Prostate gland (tissue), 2 donors: Measurements from ENCODE around the gene UHMK1. TPM values are rescaled to one million over a fixed set of nuclear protein-coding genes. Genes with fewer than 3 reads are reported as not detected.

Source experiments
- DNase-seq: peaks from one replicate; pipeline ENCODE4 v3.0.0-alpha.2; 2019; ENCODE audit warnings: low spot score
- H3K27ac ChIP-seq, 2 donors: fragments of 200-600 bp; sonication (generic); 2 replicates each; pipeline ENCODE4 v1.5.1; 2017 to 2019
- H3K27me3 ChIP-seq: fragments of 200-600 bp; sonication (generic); replicated peaks from 2 replicates; pipeline ENCODE4 v1.5.1; 2019; ENCODE audit not compliant: insufficient read depth
- H3K36me3 ChIP-seq, 2 donors: fragments of 200-600 bp; sonication (generic); 1 replicate in 1 of 2; 2 replicates in 1 of 2; pipeline versions ENCODE4 v1.5.1 to v1.8.1; 2017 to 2019
- H3K4me1 ChIP-seq: fragments of 200-600 bp; sonication (generic); replicated peaks from 2 replicates; pipeline ENCODE4 v1.5.1; 2019
- H3K4me3 ChIP-seq, 2 donors: fragments of 200-600 bp; sonication (generic); 2 replicates each; pipeline ENCODE4 v1.5.1; 2017 to 2019
- H3K9me3 ChIP-seq: fragments of 200-600 bp; sonication (generic); 2 replicates; pipeline ENCODE4 v1.5.1; 2017
- CTCF ChIP-seq, 4 experiments: fragments of 200-600 bp in 2 of 4; fragments of 450-650 bp in 2 of 4; sonication (generic) in 2 of 4; IDR thresholded peaks; 1 replicate in 3 of 4; 2 replicates in 1 of 4; pipeline ENCODE4 v1.5.1; 2016 to 2019; ENCODE audit warnings: antibody characterized with exemption in 4 of 4, mild to moderate bottlenecking in 2 of 4, moderate library complexity in 2 of 4
- POLR2A ChIP-seq: fragments of 450-650 bp; IDR thresholded peaks from one replicate; pipeline ENCODE4 v1.6.1; 2016; ENCODE audit warnings: antibody characterized with exemption, mild to moderate bottlenecking
- POLR2AphosphoS5 ChIP-seq: sonication (generic); formaldehyde crosslinking; IDR thresholded peaks from one replicate; pipeline ENCODE4 v1.6.1; 2017; ENCODE audit warnings: antibody characterized with exemption
- WGBS: methylation state at CpG from one replicate; pipeline ENCODE4 v1.1.5; 2018; 5-methylcytosine and 5-hydroxymethylcytosine counted together
- intact Hi-C: fragments of 100-400 bp; cut with DNase I; formaldehyde crosslinking; loops from one replicate; pipeline ENCODE4 v1.14.2; 2022
- total RNA-seq, 2 donors: library from RNA; depleted of rRNA; stranded (reverse); fragments of >200 nt; gene quantifications; one replicate each; pipeline ENCODE4 v1.1.0, GENCODE V29; 2016

UHMK1 gene
- total RNA-seq, 2 donors from 2014 or later: 34.7 to 47.0 TPM

DNA sequence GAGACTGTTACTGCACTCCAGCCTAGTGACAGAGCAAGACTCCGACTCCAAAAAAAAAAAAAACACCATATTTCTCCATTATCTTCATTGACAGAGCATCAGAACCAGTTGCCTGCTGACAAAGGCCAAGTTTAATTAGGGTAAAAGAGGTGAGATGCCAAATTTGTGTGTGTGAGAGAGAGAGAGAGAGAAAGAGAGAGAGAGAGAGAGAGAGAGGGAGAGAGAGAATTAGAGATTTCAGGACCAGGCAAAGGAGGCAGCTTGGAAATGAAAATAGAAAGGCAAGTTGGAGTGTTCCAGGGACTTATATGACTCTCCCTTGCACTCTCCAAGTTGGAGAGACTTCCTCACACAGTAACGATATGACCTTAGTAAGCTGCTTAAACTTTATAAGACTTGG lies 39.6 kb downstream of the UHMK1 start:
- WGBS: 61% methylated on average over 2 of the region's 2 CpGs
- intact Hi-C loops: no loop called here

DNA sequence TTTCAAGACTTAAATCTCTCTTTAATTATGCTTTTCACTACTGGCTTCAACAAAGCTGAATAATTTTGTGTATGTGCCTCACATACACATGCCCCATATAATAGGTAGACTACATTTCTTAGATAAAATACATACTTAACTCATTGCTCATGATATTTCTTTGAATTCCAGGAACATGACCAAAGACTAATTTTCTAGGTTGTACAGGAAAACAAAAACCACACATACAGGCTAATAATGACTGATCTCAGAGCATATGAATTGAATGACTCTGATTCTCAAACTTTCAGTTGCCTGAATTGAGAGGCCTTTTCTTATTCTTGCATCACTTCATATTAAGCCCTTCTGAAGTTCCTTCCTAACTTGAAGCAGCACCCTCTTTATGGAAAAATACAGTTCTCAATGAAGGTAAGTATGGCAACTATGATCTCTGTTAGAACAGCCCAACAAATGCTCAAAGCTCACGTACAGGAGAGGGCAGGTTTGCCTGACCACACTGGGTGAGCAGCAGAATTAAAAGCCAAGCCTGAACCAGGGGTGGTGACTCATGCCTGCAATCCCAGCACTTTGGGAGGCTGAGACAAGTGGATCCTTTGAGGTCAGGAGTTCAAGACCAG lies 41.3 kb downstream of the UHMK1 start:
- no peaks in the 10 kb centered on the region for H3K27me3 ChIP-seq
- H3K4me1 ChIP-seq: no peaks in the 10 kb centered on the region
- TF ChIP-seq POLR2A (no peak), CTCF (IDR thresholded peaks at IDR 0.05) (no peak), POLR2AphosphoS5 (no peak)
- intact Hi-C loops: no loop called here
- no peak overlapping the region for H3K4me3 ChIP-seq
- H3K27ac ChIP-seq: no peak overlapping the region
- WGBS: 83% methylated on average over 1 of the region's 1 CpG
- no peak for DNase-seq
- H3K9me3 ChIP-seq: no peaks in the 10 kb centered on the region
- no peaks in the 10 kb centered on the region for H3K36me3 ChIP-seq

More for the DNA sequence above, 39.6 kb downstream of the UHMK1 start:
- Histone ChIP-seq H3K36me3 (no peaks in the 10 kb centered on the region), H3K9me3 (no peaks in the 10 kb centered on the region), H3K27ac (no peak overlapping the region), H3K27me3 (no peaks in the 10 kb centered on the region), H3K4me1 (no peaks in the 10 kb centered on the region), H3K4me3 (no peak overlapping the region)
- TF ChIP-seq POLR2A: no peak
- TF ChIP-seq POLR2AphosphoS5: no peak
- no peak for TF ChIP-seq CTCF (IDR thresholded peaks at IDR 0.05)
- DNase-seq: no peak

GRCh38 chr1:162541619-162542141 lies 44.1 kb downstream of the UHMK1 start:
- no peak for TF ChIP-seq CTCF (IDR thresholded peaks at IDR 0.05)
- Histone ChIP-seq H3K27ac (no peak overlapping the region), H3K4me3 (no peak overlapping the region), H3K9me3 (no peaks in the 10 kb centered on the region), H3K36me3 (no peaks in the 10 kb centered on the region), H3K27me3 (no peaks in the 10 kb centered on the region), H3K4me1 (no peaks in the 10 kb centered on the region)
- intact Hi-C loops: no loop called here
- 58% methylated on average over 5 of the region's 5 CpGs for WGBS
- DNase-seq: no peak

DNA sequence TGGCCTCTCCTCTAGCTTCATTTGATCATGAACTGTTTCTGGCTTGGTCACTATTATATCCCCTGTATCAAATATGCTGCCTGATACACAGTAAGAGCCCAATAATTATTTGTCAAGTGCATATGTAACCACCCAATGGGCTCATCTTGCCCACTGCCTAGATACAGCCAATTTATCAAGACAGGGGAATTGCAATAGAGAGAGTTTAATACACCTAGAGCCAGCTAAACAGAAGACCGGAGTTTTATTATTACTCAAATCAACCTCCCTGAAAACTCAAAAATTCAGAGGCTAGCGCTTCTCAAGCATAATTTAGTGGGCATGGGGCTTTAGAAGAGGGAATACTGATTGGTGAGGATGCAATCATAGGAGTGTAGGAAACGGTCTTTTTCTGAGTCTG lies 45.6 kb downstream of the UHMK1 start:
- Histone ChIP-seq H3K27me3 (no peaks in the 10 kb centered on the region), H3K9me3 (no peaks in the 10 kb centered on the region), H3K27ac (no peak overlapping the region), H3K36me3 (no peaks in the 10 kb centered on the region), H3K4me1 (no peaks in the 10 kb centered on the region), H3K4me3 (no peak overlapping the region)
- DNase-seq: no peak
- intact Hi-C loops: no loop called here
- WGBS: 99% methylated on average over 3 of the region's 3 CpGs
- TF ChIP-seq POLR2A: no peak
- TF ChIP-seq POLR2AphosphoS5: no peak
- no peak for TF ChIP-seq CTCF (IDR thresholded peaks at IDR 0.05)

DNA sequence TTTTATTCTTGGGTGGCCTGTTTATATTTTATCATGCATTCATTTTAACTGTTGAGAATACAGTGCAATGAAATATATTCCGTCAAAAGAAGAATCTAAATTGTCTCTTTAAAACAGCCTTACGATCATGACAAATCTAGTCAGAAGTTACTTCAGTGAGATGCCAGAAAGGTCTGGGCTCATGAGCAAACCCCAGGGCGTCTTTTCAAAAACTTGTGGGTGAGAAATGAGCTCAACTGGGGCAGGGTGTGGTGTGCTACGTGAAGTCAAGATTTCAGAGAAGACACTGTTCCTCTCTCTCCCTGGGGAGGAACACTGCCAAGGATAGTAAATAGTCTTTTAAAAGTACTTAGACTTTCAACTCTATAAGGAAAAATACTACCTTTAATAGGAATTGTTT lies 50.6 kb downstream of the UHMK1 start:
- no peaks in the 10 kb centered on the region for H3K27me3 ChIP-seq
- intact Hi-C loops: no loop called here
- WGBS: 19% methylated on average over 4 of the region's 4 CpGs
- H3K4me1 ChIP-seq: no peaks in the 10 kb centered on the region
- no peaks in the 10 kb centered on the region for H3K36me3 ChIP-seq
- no peaks in the 10 kb centered on the region for H3K9me3 ChIP-seq
- peak; percentile 66 for DNase-seq
- peak; percentile 81 for TF ChIP-seq POLR2AphosphoS5
- no peak for TF ChIP-seq CTCF (IDR thresholded peaks at IDR 0.05)
- peak overlapping the region; percentile 60 to 62 for H3K27ac ChIP-seq
- no peak overlapping the region for H3K4me3 ChIP-seq
